ENCODE data around the gene NTSR1. TPM values are rescaled to one million over a fixed set of nuclear protein-coding genes. Genes with fewer than 3 reads are reported as not detected.

The NTSR1 gene
- total and polyA plus RNA-seq, 12 donors: 0.03 to 0.14 (median 0.11) TPM; not detected in 9

- no peak overlapping the region for H3K4me3 ChIP-seq
- H3K36me3 ChIP-seq (replicated peaks in 1 of 2): no peaks in the 10 kb centered on the region
- intact Hi-C loops (cut with DNase I): loop anchor here in 1 of 2 donors (5.0 kb wide), 1 partner anchor 113 kb away; no protein-coding TSS in a partner anchor
- no peaks in the 10 kb centered on the region for H3K9me3 ChIP-seq (replicated peaks in 1 of 3)
- 64 to 70% (median 68%) methylated on average over 10 to 11 of the region's 11 CpGs for WGBS, 4 donors
- peaks cover 4% of the 10 kb centered on the region for H3K27me3 ChIP-seq
- H3K4me1 ChIP-seq (replicated peaks in 1 of 2): no peaks in the 10 kb centered on the region
- TF ChIP-seq, protein P1, sequence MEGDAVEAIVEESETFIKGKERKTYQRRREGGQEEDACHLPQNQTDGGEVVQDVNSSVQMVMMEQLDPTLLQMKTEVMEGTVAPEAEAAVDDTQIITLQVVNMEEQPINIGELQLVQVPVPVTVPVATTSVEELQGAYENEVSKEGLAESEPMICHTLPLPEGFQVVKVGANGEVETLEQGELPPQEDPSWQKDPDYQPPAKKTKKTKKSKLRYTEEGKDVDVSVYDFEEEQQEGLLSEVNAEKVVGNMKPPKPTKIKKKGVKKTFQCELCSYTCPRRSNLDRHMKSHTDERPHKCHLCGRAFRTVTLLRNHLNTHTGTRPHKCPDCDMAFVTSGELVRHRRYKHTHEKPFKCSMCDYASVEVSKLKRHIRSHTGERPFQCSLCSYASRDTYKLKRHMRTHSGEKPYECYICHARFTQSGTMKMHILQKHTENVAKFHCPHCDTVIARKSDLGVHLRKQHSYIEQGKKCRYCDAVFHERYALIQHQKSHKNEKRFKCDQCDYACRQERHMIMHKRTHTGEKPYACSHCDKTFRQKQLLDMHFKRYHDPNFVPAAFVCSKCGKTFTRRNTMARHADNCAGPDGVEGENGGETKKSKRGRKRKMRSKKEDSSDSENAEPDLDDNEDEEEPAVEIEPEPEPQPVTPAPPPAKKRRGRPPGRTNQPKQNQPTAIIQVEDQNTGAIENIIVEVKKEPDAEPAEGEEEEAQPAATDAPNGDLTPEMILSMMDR (IDR thresholded peaks at IDR 0.05): no peak
- no peak for TF ChIP-seq POLR2A (IDR thresholded peaks at IDR 0.05)
- H3K27ac ChIP-seq: no peak overlapping the region
- DNase-seq: no peak
These were observed 76.8 kb downstream of the NTSR1 start for GRCh38 chr20:62785393-62785792.

- Histone ChIP-seq H3K27ac (no peak overlapping the region), H3K4me1 (replicated peaks in 1 of 2) (no peaks in the 10 kb centered on the region), H3K27me3 (peaks cover 4% of the 10 kb centered on the region), H3K36me3 (replicated peaks in 1 of 2) (no peaks in the 10 kb centered on the region), H3K4me3 (no peak overlapping the region), H3K9me3 (replicated peaks in 1 of 3) (no peaks in the 10 kb centered on the region)
- intact Hi-C loops (cut with DNase I): loop anchor here in 1 of 2 donors (5.0 kb wide), 1 partner anchor 114 kb away; no protein-coding TSS in a partner anchor
- 71 to 82% (median 80%) methylated on average over 3 to 13 of the region's 13 CpGs for WGBS, 4 donors
- no peak for DNase-seq
- TF ChIP-seq, protein P1 (IDR thresholded peaks at IDR 0.05): no peak
- TF ChIP-seq POLR2A (IDR thresholded peaks at IDR 0.05): no peak
These were observed 77.5 kb downstream of the NTSR1 start for GRCh38 chr20:62786157-62786556.

GRCh38 chr20:62787321-62787720 is 78.7 kb downstream of the NTSR1 start:
- H3K36me3 ChIP-seq (replicated peaks in 1 of 2): no peaks in the 10 kb centered on the region
- no peaks in the 10 kb centered on the region for H3K9me3 ChIP-seq (replicated peaks in 1 of 3)
- no peak overlapping the region for H3K4me3 ChIP-seq
- no peak for TF ChIP-seq POLR2A (IDR thresholded peaks at IDR 0.05)
- TF ChIP-seq, protein P1 (IDR thresholded peaks at IDR 0.05): no peak
- WGBS, 4 donors: 56 to 70% (median 65%) methylated on average over 7 of the region's 7 CpGs
- DNase-seq: no peak
- peaks cover 4% of the 10 kb centered on the region for H3K27me3 ChIP-seq
- intact Hi-C loops (cut with DNase I): loop anchor here in 1 of 2 donors (5.0 kb wide), 1 partner anchor 115 kb away; no protein-coding TSS in a partner anchor
- no peak overlapping the region for H3K27ac ChIP-seq
- H3K4me1 ChIP-seq (replicated peaks in 1 of 2): no peaks in the 10 kb centered on the region

GRCh38 chr20:62787866-62788265 is 79.2 kb downstream of the NTSR1 start:
- Histone ChIP-seq H3K4me3 (no peak overlapping the region), H3K27me3 (peaks cover 4% of the 10 kb centered on the region), H3K36me3 (replicated peaks in 1 of 2) (no peaks in the 10 kb centered on the region), H3K4me1 (replicated peaks in 1 of 2) (no peaks in the 10 kb centered on the region), H3K27ac (no peak overlapping the region), H3K9me3 (replicated peaks in 1 of 3) (no peaks in the 10 kb centered on the region)
- DNase-seq: no peak
- TF ChIP-seq, protein P1 (IDR thresholded peaks at IDR 0.05): no peak
- no peak for TF ChIP-seq POLR2A (IDR thresholded peaks at IDR 0.05)
- intact Hi-C loops (cut with DNase I): loop anchor here in 1 of 2 donors (5.0 kb wide), 1 partner anchor 116 kb away; no protein-coding TSS in a partner anchor
- 69 to 83% (median 75%) methylated on average over 5 of the region's 5 CpGs for whole genome bisulfite sequencing, 4 donors
